Glutamatergic neuron (in vitro differentiated cells): ENCODE results near the gene C15orf39. TPM values are rescaled to one million over a fixed set of nuclear protein-coding genes. Genes with fewer than 3 reads are reported as not detected.

Experiments
- DNase-seq: peaks from one replicate; pipeline ENCODE4 v3.0.0; 2022
- H3K27ac Mint-ChIP-seq: one replicate; pipeline ENCODE4 v1.8.0; 2020; ENCODE audit warnings: mild to moderate bottlenecking, mixed read lengths, inconsistent platforms; ENCODE audit not compliant: unreplicated experiment
- H3K27me3 Mint-ChIP-seq: one replicate; pipeline ENCODE4 v1.8.0; 2020; ENCODE audit warnings: mild to moderate bottlenecking, moderate library complexity, mixed read lengths, inconsistent platforms; ENCODE audit not compliant: unreplicated experiment
- H3K36me3 Mint-ChIP-seq: one replicate; pipeline ENCODE4 v1.8.0; 2020; ENCODE audit warnings: mild to moderate bottlenecking, mixed read lengths, inconsistent platforms; ENCODE audit not compliant: unreplicated experiment
- H3K4me1 Mint-ChIP-seq: one replicate; pipeline ENCODE4 v1.8.0; 2020; ENCODE audit warnings: mild to moderate bottlenecking, low read depth, mixed read lengths, inconsistent platforms; ENCODE audit not compliant: unreplicated experiment
- H3K4me3 Mint-ChIP-seq: one replicate; pipeline ENCODE4 v1.8.0; 2020; ENCODE audit warnings: mild to moderate bottlenecking, mixed read lengths, inconsistent platforms; ENCODE audit not compliant: unreplicated experiment
- H3K9me3 Mint-ChIP-seq: one replicate; pipeline ENCODE4 v1.8.0; 2020; ENCODE audit warnings: mild to moderate bottlenecking, moderate library complexity, mixed read lengths, inconsistent platforms; ENCODE audit not compliant: unreplicated experiment
- total RNA-seq: library from RNA; stranded (reverse); fragmentation: NEBNext Ultra II Directional; extraction: Animal tissue kit (Norgen Biotek cat#: 25700); gene quantifications from one replicate; pipeline ENCODE4 v1.2.1, GENCODE V29; 2021; ENCODE audit not compliant: unreplicated experiment
- TF ChIP-seq, protein P1 (sequence below): fragments of 200-600 bp; sonication (generic); IDR thresholded peaks from one replicate; pipeline ENCODE4 v1.5.0; 2021; ENCODE audit not compliant: partially characterized antibody, unreplicated experiment

C15orf39 gene
- total RNA-seq, 1 donor from 2014 or later = 9.0 TPM

DNA sequence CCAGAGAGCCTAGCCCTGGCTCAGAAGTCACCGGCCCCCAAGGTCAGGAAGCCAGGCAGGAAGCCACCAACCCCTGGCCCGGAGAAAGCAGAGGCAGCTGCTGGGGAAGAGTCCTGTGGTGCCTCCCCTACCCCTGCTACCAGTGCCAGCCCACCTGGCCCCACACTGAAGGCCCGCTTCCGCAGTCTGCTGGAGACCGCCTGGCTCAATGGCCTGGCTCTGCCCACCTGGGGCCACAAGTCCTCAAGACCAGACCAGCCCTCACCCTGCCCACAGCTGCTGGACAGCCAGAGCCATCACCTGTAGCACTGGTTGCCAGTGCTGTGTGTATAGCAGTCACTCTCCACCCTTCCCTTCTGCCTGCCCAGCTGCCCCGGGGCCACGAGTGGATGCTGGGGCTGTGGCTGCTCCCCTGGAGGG lies 9.1 kb downstream of the C15orf39 start:
- H3K36me3 Mint-ChIP-seq = no peaks in the 10 kb centered on the region
- H3K27me3 Mint-ChIP-seq = peaks cover 3% of the 10 kb centered on the region
- peaks cover 10% of the 10 kb centered on the region for H3K4me1 Mint-ChIP-seq
- H3K9me3 Mint-ChIP-seq = peaks cover 3% of the 10 kb centered on the region
- H3K27ac Mint-ChIP-seq = no peak overlapping the region
- H3K4me3 Mint-ChIP-seq = no peak overlapping the region
- DNase-seq = no peak
- TF ChIP-seq, protein P1, sequence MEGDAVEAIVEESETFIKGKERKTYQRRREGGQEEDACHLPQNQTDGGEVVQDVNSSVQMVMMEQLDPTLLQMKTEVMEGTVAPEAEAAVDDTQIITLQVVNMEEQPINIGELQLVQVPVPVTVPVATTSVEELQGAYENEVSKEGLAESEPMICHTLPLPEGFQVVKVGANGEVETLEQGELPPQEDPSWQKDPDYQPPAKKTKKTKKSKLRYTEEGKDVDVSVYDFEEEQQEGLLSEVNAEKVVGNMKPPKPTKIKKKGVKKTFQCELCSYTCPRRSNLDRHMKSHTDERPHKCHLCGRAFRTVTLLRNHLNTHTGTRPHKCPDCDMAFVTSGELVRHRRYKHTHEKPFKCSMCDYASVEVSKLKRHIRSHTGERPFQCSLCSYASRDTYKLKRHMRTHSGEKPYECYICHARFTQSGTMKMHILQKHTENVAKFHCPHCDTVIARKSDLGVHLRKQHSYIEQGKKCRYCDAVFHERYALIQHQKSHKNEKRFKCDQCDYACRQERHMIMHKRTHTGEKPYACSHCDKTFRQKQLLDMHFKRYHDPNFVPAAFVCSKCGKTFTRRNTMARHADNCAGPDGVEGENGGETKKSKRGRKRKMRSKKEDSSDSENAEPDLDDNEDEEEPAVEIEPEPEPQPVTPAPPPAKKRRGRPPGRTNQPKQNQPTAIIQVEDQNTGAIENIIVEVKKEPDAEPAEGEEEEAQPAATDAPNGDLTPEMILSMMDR = no peak

DNA sequence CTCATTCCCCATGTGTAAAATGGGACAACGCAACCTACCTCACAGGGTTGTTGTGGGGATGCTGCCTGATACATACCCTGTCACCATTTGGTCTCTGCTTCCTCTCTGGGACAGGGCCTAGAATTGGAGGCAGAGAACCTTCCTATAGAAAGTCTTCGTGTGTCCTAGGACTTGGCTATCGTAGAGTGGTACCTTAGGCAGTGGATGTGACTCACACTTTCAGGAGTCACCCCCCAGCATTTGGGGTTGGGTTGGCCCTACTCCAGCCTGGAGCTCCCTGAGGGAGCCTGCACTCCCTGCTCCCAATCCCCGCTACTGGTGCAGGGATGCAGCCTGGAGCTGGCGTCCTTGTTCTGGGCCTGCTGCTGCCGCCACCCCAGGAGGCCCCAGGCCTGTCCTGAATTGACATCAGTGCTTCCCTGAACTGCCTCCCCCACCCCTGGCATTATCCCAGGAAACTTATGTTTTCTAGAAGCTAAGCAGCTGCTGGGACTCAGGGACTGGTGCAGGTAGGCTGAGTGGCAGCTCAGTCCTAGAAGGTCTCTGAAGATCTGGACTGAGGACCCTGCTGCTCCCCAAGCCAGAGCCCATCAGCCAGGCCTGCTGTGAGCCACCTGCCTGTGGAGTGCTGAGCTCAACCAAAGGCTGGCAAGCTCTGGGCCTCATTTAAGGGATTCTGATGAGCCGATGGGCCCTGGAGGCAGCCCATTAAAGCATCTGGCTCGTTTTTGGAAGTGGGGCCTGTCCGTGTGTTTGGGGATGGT lies 9.9 kb downstream of the C15orf39 start:
- TF ChIP-seq, protein P1 = no peak
- Mint-ChIP-seq H3K36me3 (no peaks in the 10 kb centered on the region), H3K9me3 (peaks cover 3% of the 10 kb centered on the region), H3K4me3 (no peak overlapping the region), H3K27me3 (peaks cover 3% of the 10 kb centered on the region), H3K4me1 (peaks cover 10% of the 10 kb centered on the region), H3K27ac (peak overlapping the region; percentile 70)
- DNase-seq = no peak

DNA sequence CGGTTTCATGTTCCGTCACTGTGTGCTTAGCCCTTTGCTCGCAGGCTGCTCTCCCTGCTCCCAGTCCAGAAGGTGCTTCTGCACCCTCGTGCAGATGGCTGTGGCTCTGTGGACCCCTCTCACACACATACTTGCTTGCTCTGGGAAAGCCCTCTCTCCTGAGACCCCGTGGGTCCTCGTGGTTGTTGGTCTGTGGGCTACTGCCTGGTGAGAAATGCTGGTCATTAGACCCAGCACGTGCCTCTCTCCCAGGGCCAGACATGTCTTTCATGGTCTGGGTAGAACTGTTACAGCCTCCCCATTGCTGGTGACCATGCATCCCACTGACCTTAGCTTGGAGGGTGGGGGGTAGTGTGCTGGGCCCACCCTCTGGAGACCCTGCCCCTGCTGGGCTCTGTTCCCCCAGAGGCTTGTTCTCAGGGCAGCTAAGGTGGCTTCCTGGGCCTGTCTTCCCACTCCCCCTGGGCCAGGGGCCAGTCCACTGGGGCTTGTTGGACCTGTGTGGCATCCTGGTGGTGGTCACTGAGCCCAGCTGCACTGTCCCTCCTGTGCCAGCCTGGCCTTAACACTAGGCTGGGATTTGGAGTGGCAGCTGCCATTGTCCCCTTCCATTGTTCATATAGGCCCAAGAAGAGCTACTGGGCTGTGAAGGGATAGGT lies 10.6 kb downstream of the C15orf39 start:
- Mint-ChIP-seq H3K27ac (peak overlapping the region; percentile 70), H3K9me3 (peaks cover 3% of the 10 kb centered on the region), H3K36me3 (no peaks in the 10 kb centered on the region), H3K4me3 (no peak overlapping the region), H3K27me3 (peaks cover 3% of the 10 kb centered on the region), H3K4me1 (peaks cover 10% of the 10 kb centered on the region)
- DNase-seq = no peak
- TF ChIP-seq, protein P1 = no peak

DNA sequence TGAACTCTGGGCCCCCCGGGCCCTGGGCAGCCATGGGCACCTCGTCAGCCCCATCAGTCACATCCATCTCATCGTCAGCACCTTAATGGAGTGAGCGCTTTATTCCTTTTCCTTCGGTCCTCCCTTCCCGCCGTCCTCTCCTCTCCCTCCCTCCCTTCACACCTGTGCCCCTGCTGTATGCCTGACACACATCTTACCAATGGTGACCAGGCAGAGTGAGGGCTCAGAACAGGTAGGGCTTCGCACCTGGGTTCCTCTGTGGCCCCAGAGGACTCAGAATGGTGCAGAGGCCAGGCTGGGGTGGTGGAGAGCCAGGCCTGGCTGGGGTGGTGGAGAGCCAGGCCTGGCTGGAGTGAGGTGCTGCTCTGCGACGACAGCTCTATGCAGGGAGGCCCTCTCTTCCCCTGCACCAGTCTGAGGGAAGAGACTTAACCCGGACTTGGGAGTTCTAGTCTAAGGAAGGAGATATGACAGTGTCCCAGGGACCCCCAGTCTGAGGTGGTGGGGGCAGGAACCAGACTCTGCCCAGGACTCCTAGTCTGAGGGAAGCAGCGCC lies 11.6 kb downstream of the C15orf39 start:
- H3K4me3 Mint-ChIP-seq = no peak overlapping the region
- peaks cover 3% of the 10 kb centered on the region for H3K9me3 Mint-ChIP-seq

More for the DNA sequence above, 11.6 kb downstream of the C15orf39 start:
- Mint-ChIP-seq H3K36me3 (no peaks in the 10 kb centered on the region), H3K27ac (no peak overlapping the region), H3K27me3 (peaks cover 3% of the 10 kb centered on the region), H3K4me1 (peaks cover 10% of the 10 kb centered on the region)
- DNase-seq = no peak
- TF ChIP-seq, protein P1 = no peak
